A673 (cell line): ENCODE results near the gene CAST.

Source experiments
- CTCF ChIP-seq: fragments of 300-800, 200-600 bp; sonication (generic); conservative IDR thresholded peaks from 2 replicates; pipeline ENCODE4 v1.5.1; 2017; ENCODE audit warnings: low read depth, mild to moderate bottlenecking, antibody characterized with exemption, low read length, moderate library complexity, mixed read lengths
- EZH2 ChIP-seq: fragments of 200-600 bp; sonication (generic); IDR thresholded peaks from 2 replicates; pipeline ENCODE4 v1.6.1; 2017; ENCODE audit warnings: borderline replicate concordance, low read depth, mild to moderate bottlenecking, mixed read lengths, antibody characterized with exemption, low read length; ENCODE audit not compliant: poor library complexity, severe bottlenecking

GRCh38 chr5:96652769-96653454 is 9.3 kb upstream of the CAST start:
- TF ChIP-seq CTCF (no peak), EZH2 (no peak)
